DOHH2 (cell line): Measurements from ENCODE around the gene RAMP2.

ENCODE experiments used
- CTCF ChIP-seq: fragments of 200-600 bp; sonication (generic); IDR thresholded peaks from one replicate; pipeline ENCODE4 v1.5.1; 2014; ENCODE audit warnings: antibody characterized with exemption, mild to moderate bottlenecking, low read depth, low read length; ENCODE audit not compliant: poor library complexity, severe bottlenecking
- EZH2phosphoT487 ChIP-seq: fragments of 200-600 bp; sonication (generic); IDR thresholded peaks from 2 replicates; pipeline ENCODE4 v1.6.1; 2017; ENCODE audit warnings: borderline replicate concordance, mild to moderate bottlenecking, antibody characterized with exemption, low read length, moderate library complexity, mixed read lengths

GRCh38 chr17:42760652-42761581, at the start of gene RAMP2:
- TF ChIP-seq CTCF (no peak), EZH2phosphoT487 (no peak)
